Stimulated activated CD4-positive, alpha-beta T cell treated with anti-CD3 and anti-CD28 coated beads, Interleukin-1b, Interleukin-23, amount 100 ng/mL, for 24 hours (primary cell): ENCODE results near the gene CPNE7.
A peak's percentile ranks its signal among the peaks of the same experiment; 100 is the strongest.
"Not testable (repeated sequence)": the region's sequence is repeated elsewhere in the genome, so short reads cannot be mapped to it uniquely, and the experiment has no call there.

Source experiments
- DNase-seq, 4 experiments: peaks; one replicate each; pipeline ENCODE4 v3.0.0-alpha.2; 2020; ENCODE audit warnings: low read depth in 4 of 4, low spot score in 1 of 4

CPNE7 gene

GRCh38 chr16:89565256-89565505, 10.4 kb upstream of the CPNE7 start:
- DNase-seq: peak in 1 of 4 experiments; percentile 48

- DNase-seq: peak in 3 of 4 experiments; percentile 41 to 67 (median 44)
These were observed 9.8 kb upstream of the CPNE7 start for GRCh38 chr16:89565506-89566372.

- no peak for DNase-seq
These were observed 7.6 kb upstream of the CPNE7 start for GRCh38 chr16:89567656-89568594.

- no peak for DNase-seq
These were observed 5.8 kb upstream of the CPNE7 start for GRCh38 chr16:89569506-89570341.

- DNase-seq: no peak
These were observed 5.1 kb upstream of the CPNE7 start for GRCh38 chr16:89570342-89570923.

- DNase-seq: not testable (repeated sequence)
These were observed 4.5 kb upstream of the CPNE7 start for GRCh38 chr16:89570983-89571598.

GRCh38 chr16:89571636-89572035, 3.9 kb upstream of the CPNE7 start:
- DNase-seq: no peak

- no peak for DNase-seq
These were observed 3.5 kb upstream of the CPNE7 start for GRCh38 chr16:89572073-89572484.

- no peak for DNase-seq
These were observed 2.9 kb upstream of the CPNE7 start for GRCh38 chr16:89572485-89573205.

- no peak for DNase-seq
These were observed 1.5 kb upstream of the CPNE7 start for GRCh38 chr16:89573826-89574680.

- DNase-seq: peak in 1 of 4 experiments; percentile 41
These were observed 794 bp upstream of the CPNE7 start for GRCh38 chr16:89574681-89575246.

GRCh38 chr16:89576153-89577054, 846 bp downstream of the CPNE7 start:
- no peak for DNase-seq

- DNase-seq: no peak
These were observed 1.6 kb downstream of the CPNE7 start for GRCh38 chr16:89577055-89577759.

- DNase-seq: no peak
These were observed 3.8 kb downstream of the CPNE7 start for GRCh38 chr16:89579351-89579750.

- DNase-seq: no peak
These were observed 5.6 kb downstream of the CPNE7 start for GRCh38 chr16:89581045-89581695.

- no peak for DNase-seq
These were observed 6.5 kb downstream of the CPNE7 start for GRCh38 chr16:89581861-89582563.
